ENCODE results near the gene BOD1. TPM values are rescaled to one million over a fixed set of nuclear protein-coding genes. Genes with fewer than 3 reads are reported as not detected.

Gene BOD1
- total and polyA plus RNA-seq, 2 donors (not counting 3 experiments of a cell fraction or from before 2014, with no cell fraction given), result 57.6 to 62.4 TPM

DNA sequence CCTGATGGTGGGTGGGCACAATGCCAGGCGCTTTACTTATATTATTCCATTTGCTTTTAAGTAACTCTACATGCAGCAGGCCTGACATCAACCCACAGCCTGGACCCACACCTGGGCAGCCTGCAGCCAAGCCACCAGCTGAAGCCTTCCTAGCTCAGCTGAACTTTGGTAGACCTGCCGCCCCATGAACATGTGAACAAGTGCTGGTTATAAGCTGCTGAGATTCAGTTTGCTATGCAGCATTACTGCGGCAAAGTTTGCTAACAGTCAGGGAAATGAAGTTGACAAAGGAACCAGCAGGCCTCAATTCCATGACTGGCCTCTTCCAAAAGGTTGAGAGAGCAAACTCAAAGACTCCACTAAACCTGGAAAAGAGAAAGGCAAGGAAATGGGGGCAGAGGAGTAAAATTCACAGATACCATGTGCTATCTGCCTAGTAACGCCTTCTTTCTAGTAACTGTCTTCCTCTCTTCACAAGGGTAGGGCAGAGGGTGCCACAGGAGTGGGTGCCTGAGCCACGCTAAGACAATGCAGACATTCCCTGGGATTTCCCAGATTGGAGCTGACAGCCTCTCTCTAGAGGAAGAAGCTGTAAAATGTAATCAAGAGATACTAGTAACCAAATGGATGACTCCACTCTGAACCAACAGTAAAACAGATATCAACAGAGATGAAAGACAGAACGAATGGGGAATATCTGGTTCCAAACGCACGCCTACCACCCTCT lies 2.9 kb downstream of the BOD1 start:
- Histone ChIP-seq H3K9me3 (replicated peaks; ENCODE audit: control insufficient read depth, insufficient read depth, low read length) (no peaks in the 10 kb centered on the region), H3K9ac (replicated peaks; ENCODE audit: extremely low read depth, insufficient read depth, low read length) (no peak overlapping the region), H3K4me1 (ENCODE audit: control insufficient read depth, extremely low read depth, insufficient read depth, low read length) (peaks cover 32% of the 10 kb centered on the region), H3K79me2 (ENCODE audit: control insufficient read depth, insufficient read depth, low read length) (peaks cover 72% of the 10 kb centered on the region), H2AFZ (ENCODE audit: low read depth, low read length) (no peak overlapping the region), H3K27me3 (ENCODE audit: control insufficient read depth in 2 of 2, insufficient read depth in 2 of 2, low read length in 2 of 2) (no peaks in the 10 kb centered on the region), H4K20me1 (replicated peaks; ENCODE audit: control insufficient read depth, extremely low read depth, insufficient read depth, low read length) (peaks cover 7% of the 10 kb centered on the region), H3K27ac (ENCODE audit: insufficient read depth, low read depth, low read length) (no peak overlapping the region), H3K36me3 (ENCODE audit: control insufficient read depth in 2 of 2, extremely low read depth in 1 of 2, insufficient read depth in 2 of 2, low read length in 2 of 2) (peaks cover 3 to 15% of the 10 kb centered on the region in 2 experiments), H3K9me1 (replicated peaks; ENCODE audit: control insufficient read depth, extremely low read depth, insufficient read depth, low read length) (no peaks in the 10 kb centered on the region), H3K4me3 (replicated peaks in 1 of 3; ENCODE audit: insufficient read depth in 1 of 3, low read depth in 1 of 3, low read length in 3 of 3) (no peak overlapping the region), H3K4me2 (ENCODE audit: insufficient read depth, low read length) (no peak overlapping the region)
- ChIA-PET POLR2A (no interaction called here), CTCF (interaction anchor here (1.2 to 1.6 kb wide), 2 partner anchors 11 to 319 kb away, joined by 3 to 6 read pairs; no protein-coding TSS in a partner anchor)
- BruUV-seq (replicated peaks), result no TSS peak
- FAIRE-seq (no peak), DNase-seq (ENCODE audit: low read depth, low spot score) (no peak)
- intact Hi-C loops (cut with micrococcal nuclease) (no loop called here), dilution Hi-C loops (cut with MboI; ENCODE audit: extremely low pct_ligation_motif_present, low sequenced_read_pairs) (no loop called here)
- TF ChIP-seq, protein P1, sequence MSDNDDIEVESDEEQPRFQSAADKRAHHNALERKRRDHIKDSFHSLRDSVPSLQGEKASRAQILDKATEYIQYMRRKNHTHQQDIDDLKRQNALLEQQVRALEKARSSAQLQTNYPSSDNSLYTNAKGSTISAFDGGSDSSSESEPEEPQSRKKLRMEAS (IDR thresholded peaks at IDR 0.05; ENCODE audit: insufficient read depth, insufficient read length), result no peak
- TF ChIP-seq FOS (IDR thresholded peaks at IDR 0.05; ENCODE audit: borderline replicate concordance, insufficient read depth, low read length), result no peak
- no peak for TF ChIP-seq GATA2 (IDR thresholded peaks at IDR 0.05; ENCODE audit: insufficient read depth, insufficient read length, low read depth, low read length)
- no peak for TF ChIP-seq EZH2 (IDR thresholded peaks at IDR 0.05; ENCODE audit: borderline replicate concordance, low read depth, low read length, severe bottlenecking)
- TF ChIP-seq POLR2AphosphoS5 (IDR thresholded peaks at IDR 0.05; ENCODE audit: insufficient read depth, low read depth, low read length), result no peak
- TF ChIP-seq, protein P2, sequence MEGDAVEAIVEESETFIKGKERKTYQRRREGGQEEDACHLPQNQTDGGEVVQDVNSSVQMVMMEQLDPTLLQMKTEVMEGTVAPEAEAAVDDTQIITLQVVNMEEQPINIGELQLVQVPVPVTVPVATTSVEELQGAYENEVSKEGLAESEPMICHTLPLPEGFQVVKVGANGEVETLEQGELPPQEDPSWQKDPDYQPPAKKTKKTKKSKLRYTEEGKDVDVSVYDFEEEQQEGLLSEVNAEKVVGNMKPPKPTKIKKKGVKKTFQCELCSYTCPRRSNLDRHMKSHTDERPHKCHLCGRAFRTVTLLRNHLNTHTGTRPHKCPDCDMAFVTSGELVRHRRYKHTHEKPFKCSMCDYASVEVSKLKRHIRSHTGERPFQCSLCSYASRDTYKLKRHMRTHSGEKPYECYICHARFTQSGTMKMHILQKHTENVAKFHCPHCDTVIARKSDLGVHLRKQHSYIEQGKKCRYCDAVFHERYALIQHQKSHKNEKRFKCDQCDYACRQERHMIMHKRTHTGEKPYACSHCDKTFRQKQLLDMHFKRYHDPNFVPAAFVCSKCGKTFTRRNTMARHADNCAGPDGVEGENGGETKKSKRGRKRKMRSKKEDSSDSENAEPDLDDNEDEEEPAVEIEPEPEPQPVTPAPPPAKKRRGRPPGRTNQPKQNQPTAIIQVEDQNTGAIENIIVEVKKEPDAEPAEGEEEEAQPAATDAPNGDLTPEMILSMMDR (IDR thresholded peaks at IDR 0.05; ENCODE audit: extremely low read depth in 1 of 2, insufficient read depth in 1 of 2, low read depth in 1 of 2, low read length in 2 of 2), result no peak
- TF ChIP-seq POLR2A (IDR thresholded peaks at IDR 0.05; ENCODE audit: low read depth, low read length), result no peak
- no peak for TF ChIP-seq JUN (IDR thresholded peaks at IDR 0.05; ENCODE audit: borderline replicate concordance, insufficient read depth, insufficient read length, low read depth)
- TF ChIP-seq MYC (IDR thresholded peaks at IDR 0.05; ENCODE audit: low read depth, low read length), result no peak

All from endothelial cell of umbilical vein (primary cell).